Neural progenitor cell (in vitro differentiated cells): ENCODE data around the gene C18orf63. TPM values are rescaled to one million over a fixed set of nuclear protein-coding genes. Genes with fewer than 3 reads are reported as not detected.

ENCODE experiments used
- DNase-seq: peaks from one replicate; pipeline ENCODE4 v3.0.0-alpha.2; 2016; ENCODE audit warnings: low spot score
- H2AFZ ChIP-seq: fragments of 200-600 bp; sonication (generic); replicated peaks from 2 replicates; pipeline ENCODE4 v1.6.1; 2016; ENCODE audit warnings: antibody characterized with exemption
- H3F3A ChIP-seq: fragments of 200-600 bp; sonication (generic); 2 replicates; pipeline ENCODE4 v1.6.1; 2016; ENCODE audit warnings: antibody characterized with exemption, low read depth
- H3K27ac ChIP-seq: fragments of 200-600 bp; sonication (generic); 2 replicates; pipeline ENCODE4 v1.5.1; 2016; ENCODE audit warnings: mild to moderate bottlenecking
- H3K27me3 ChIP-seq: fragments of 200-600 bp; sonication (generic); 2 replicates; pipeline ENCODE4 v1.6.1; 2016; ENCODE audit warnings: mild to moderate bottlenecking, moderate library complexity
- H3K36me3 ChIP-seq: fragments of 200-600 bp; sonication (generic); 2 replicates; pipeline ENCODE4 v1.5.1; 2016
- H3K4me1 ChIP-seq: fragments of 200-600 bp; sonication (generic); 2 replicates; pipeline ENCODE4 v1.6.1; 2016; ENCODE audit warnings: mixed run types
- H3K4me2 ChIP-seq: fragments of 200-600 bp; sonication (generic); 2 replicates; pipeline ENCODE4 v1.6.1; 2016
- H3K4me3 ChIP-seq: fragments of 200-600 bp; sonication (generic); 2 replicates; pipeline ENCODE4 v1.5.1; 2016
- H3K79me2 ChIP-seq: fragments of 200-600 bp; sonication (generic); 2 replicates; pipeline ENCODE4 v1.6.1; 2016; ENCODE audit warnings: low read depth
- H3K9ac ChIP-seq: fragments of 200-600 bp; sonication (generic); 2 replicates; pipeline ENCODE4 v1.6.1; 2016
- H3K9me3 ChIP-seq: fragments of 200-600 bp; sonication (generic); 2 replicates; pipeline ENCODE4 v1.5.1; 2016; ENCODE audit warnings: low read depth
- H4K20me1 ChIP-seq: fragments of 200-600 bp; sonication (generic); 2 replicates; pipeline ENCODE4 v1.6.1; 2016; ENCODE audit warnings: low read depth
- H3K27ac Mint-ChIP-seq: 3 replicates; pipeline ENCODE4 v1.8.0; 2021; ENCODE audit warnings: mixed read lengths
- H3K27me3 Mint-ChIP-seq: 2 replicates; pipeline ENCODE4 v1.8.0; 2022; ENCODE audit warnings: low read depth, mild to moderate bottlenecking, inconsistent platforms, moderate library complexity, mixed read lengths; ENCODE audit not compliant: insufficient read depth
- H3K36me3 Mint-ChIP-seq: 3 replicates; pipeline ENCODE4 v1.8.0; 2021; ENCODE audit warnings: mixed read lengths
- H3K4me1 Mint-ChIP-seq: 3 replicates; pipeline ENCODE4 v1.8.0; 2021; ENCODE audit warnings: mixed read lengths
- H3K4me3 Mint-ChIP-seq: 3 replicates; pipeline ENCODE4 v1.8.0; 2021; ENCODE audit warnings: mild to moderate bottlenecking, moderate library complexity, mixed read lengths
- H3K9me3 Mint-ChIP-seq: 3 replicates; pipeline ENCODE4 v1.8.0; 2020; ENCODE audit warnings: mixed read lengths
- EZH2 ChIP-seq: fragments of 200-600 bp; sonication (generic); IDR thresholded peaks from 2 replicates; pipeline ENCODE4 v1.6.1; 2017; ENCODE audit warnings: antibody characterized with exemption, mild to moderate bottlenecking, moderate library complexity
- EZH2phosphoT487 ChIP-seq: fragments of 200-600 bp; sonication (generic); IDR thresholded peaks from 2 replicates; pipeline ENCODE4 v1.6.1; 2017; ENCODE audit warnings: antibody characterized with exemption
- total RNA-seq: library from RNA; depleted of rRNA; stranded (reverse); fragments of >200 nt; gene quantifications from 2 replicates; pipeline ENCODE4 v1.2.3, GENCODE V29; 2015; ENCODE audit warnings: low replicate concordance
- TF ChIP-seq, protein P1 (sequence below): fragments of 200-600 bp; sonication (generic); IDR thresholded peaks from 2 replicates; pipeline ENCODE4 v1.5.1; 2017; ENCODE audit warnings: antibody characterized with exemption, mild to moderate bottlenecking

The C18orf63 gene
- total RNA-seq, 1 donor from 2014 or later: not detected

DNA sequence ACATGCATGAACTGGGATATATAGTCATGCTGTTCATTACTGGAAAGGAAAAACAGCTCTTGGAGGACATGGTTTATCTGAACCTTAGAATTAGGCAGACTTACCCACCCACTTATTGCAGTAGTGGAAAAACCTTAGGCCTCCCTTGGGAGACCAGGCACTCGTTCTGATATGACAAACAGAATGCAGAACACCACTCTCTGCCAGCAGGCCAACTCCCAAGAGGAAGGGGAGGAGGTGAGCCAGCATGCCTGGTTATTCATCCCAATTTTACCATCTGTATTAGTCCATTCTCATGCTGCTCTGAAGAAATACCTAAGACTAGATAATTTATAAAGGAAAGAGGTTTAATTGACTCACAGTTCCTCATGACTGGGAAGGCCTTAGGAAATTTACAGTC lies 17.5 kb downstream of the C18orf63 start:
- Histone ChIP-seq H2AFZ (no peak overlapping the region), H3K9ac (no peak overlapping the region), H3K27ac (no peak overlapping the region), H3K27me3 (no peaks in the 10 kb centered on the region), H3K4me1 (peaks cover 4% of the 10 kb centered on the region), H3K9me3 (no peaks in the 10 kb centered on the region), H3K36me3 (no peaks in the 10 kb centered on the region), H3K4me3 (no peak overlapping the region), H4K20me1 (no peaks in the 10 kb centered on the region), H3K4me2 (no peak overlapping the region), H3F3A (no peaks in the 10 kb centered on the region), H3K79me2 (no peaks in the 10 kb centered on the region)
- DNase-seq: no peak
- no peaks in the 10 kb centered on the region for H3K27me3 Mint-ChIP-seq
- no peaks in the 10 kb centered on the region for H3K9me3 Mint-ChIP-seq
- H3K36me3 Mint-ChIP-seq: no peaks in the 10 kb centered on the region
- no peaks in the 10 kb centered on the region for H3K4me1 Mint-ChIP-seq
- no peak overlapping the region for H3K4me3 Mint-ChIP-seq
- no peak overlapping the region for H3K27ac Mint-ChIP-seq
- no peak for TF ChIP-seq EZH2phosphoT487
- TF ChIP-seq EZH2: no peak
- TF ChIP-seq, protein P1, sequence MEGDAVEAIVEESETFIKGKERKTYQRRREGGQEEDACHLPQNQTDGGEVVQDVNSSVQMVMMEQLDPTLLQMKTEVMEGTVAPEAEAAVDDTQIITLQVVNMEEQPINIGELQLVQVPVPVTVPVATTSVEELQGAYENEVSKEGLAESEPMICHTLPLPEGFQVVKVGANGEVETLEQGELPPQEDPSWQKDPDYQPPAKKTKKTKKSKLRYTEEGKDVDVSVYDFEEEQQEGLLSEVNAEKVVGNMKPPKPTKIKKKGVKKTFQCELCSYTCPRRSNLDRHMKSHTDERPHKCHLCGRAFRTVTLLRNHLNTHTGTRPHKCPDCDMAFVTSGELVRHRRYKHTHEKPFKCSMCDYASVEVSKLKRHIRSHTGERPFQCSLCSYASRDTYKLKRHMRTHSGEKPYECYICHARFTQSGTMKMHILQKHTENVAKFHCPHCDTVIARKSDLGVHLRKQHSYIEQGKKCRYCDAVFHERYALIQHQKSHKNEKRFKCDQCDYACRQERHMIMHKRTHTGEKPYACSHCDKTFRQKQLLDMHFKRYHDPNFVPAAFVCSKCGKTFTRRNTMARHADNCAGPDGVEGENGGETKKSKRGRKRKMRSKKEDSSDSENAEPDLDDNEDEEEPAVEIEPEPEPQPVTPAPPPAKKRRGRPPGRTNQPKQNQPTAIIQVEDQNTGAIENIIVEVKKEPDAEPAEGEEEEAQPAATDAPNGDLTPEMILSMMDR: no peak

DNA sequence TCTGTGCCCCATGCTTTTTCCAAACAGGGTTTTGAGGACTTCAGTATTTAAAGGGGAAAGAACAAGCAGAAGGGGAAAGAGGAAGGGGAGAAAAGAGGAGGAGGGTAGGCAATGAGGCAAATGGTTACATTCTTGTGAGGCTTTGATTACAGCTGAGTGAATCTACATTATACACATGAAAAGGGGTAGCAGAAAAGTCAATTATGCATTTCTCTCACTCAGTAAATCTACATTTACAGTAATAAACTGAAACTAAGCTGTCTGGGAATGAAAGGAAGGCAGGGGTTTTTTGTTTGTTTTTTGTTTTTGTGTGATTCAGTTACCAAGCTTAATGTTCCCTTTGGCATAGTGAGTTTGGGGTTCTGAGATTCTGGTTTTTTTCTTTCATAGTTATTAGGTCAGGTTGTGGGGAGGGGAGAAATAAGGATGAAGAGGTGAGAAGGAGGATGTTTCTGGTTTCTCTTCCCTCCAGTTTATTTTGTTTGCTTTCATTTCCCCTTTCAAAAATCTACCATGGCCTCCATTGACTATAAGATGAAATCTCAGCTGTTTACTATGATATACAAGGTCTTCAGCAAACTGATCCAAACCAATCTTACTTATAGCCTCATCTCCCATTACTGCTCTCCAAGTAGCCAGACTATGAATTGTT lies 18.7 kb downstream of the C18orf63 start:
- Histone ChIP-seq H2AFZ (peak overlapping the region; percentile 44), H3K36me3 (no peaks in the 10 kb centered on the region), H3K9me3 (no peaks in the 10 kb centered on the region), H3K9ac (no peak overlapping the region), H4K20me1 (no peaks in the 10 kb centered on the region), H3K27me3 (no peaks in the 10 kb centered on the region), H3K4me3 (no peak overlapping the region), H3F3A (no peaks in the 10 kb centered on the region), H3K79me2 (no peaks in the 10 kb centered on the region), H3K4me2 (no peak overlapping the region), H3K27ac (no peak overlapping the region), H3K4me1 (peaks cover 4% of the 10 kb centered on the region)
- no peaks in the 10 kb centered on the region for H3K36me3 Mint-ChIP-seq
- no peaks in the 10 kb centered on the region for H3K4me1 Mint-ChIP-seq
- no peak for DNase-seq
- TF ChIP-seq, protein P1: no peak
- TF ChIP-seq EZH2: no peak
- no peak for TF ChIP-seq EZH2phosphoT487
- no peak overlapping the region for H3K4me3 Mint-ChIP-seq
- no peaks in the 10 kb centered on the region for H3K9me3 Mint-ChIP-seq
- H3K27ac Mint-ChIP-seq: no peak overlapping the region
- no peaks in the 10 kb centered on the region for H3K27me3 Mint-ChIP-seq

DNA sequence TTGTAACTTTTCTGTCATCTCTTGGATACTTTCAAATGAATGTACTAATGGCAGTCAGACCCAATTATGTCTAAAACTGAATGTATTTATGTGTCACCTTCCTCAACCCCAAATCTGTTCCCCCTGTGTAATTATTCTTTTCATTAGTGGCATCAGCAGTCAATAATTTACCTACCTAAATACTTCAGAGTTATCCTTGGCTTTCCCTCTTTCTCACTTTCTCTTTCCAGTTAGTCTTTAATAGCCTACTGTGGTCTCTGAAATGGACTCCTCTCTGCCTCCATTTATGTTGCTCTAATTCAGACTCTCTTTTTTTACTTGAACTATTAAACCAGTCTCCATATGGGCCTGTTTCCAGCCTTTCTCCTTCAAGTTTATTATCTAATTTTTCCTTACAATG lies 21.0 kb downstream of the C18orf63 start:
- no peaks in the 10 kb centered on the region for H4K20me1 ChIP-seq
- no peaks in the 10 kb centered on the region for H3K36me3 Mint-ChIP-seq
- peaks cover 4% of the 10 kb centered on the region for H3K4me1 ChIP-seq
- H3K27me3 Mint-ChIP-seq: no peaks in the 10 kb centered on the region
- TF ChIP-seq EZH2 (no peak), EZH2phosphoT487 (no peak)
- TF ChIP-seq, protein P1: no peak
- no peak overlapping the region for H3K4me2 ChIP-seq
- H3K79me2 ChIP-seq: no peaks in the 10 kb centered on the region
- DNase-seq: no peak
- H3K4me3 ChIP-seq: no peak overlapping the region
- no peak overlapping the region for H3K27ac Mint-ChIP-seq
- no peaks in the 10 kb centered on the region for H3K9me3 Mint-ChIP-seq
- no peaks in the 10 kb centered on the region for H3K27me3 ChIP-seq
- H3K4me1 Mint-ChIP-seq: no peaks in the 10 kb centered on the region
- H3K9ac ChIP-seq: no peak overlapping the region
- H3K4me3 Mint-ChIP-seq: no peak overlapping the region
- no peaks in the 10 kb centered on the region for H3F3A ChIP-seq
- no peak overlapping the region for H2AFZ ChIP-seq
- peaks cover 3% of the 10 kb centered on the region for H3K9me3 ChIP-seq
- no peaks in the 10 kb centered on the region for H3K36me3 ChIP-seq
- no peak overlapping the region for H3K27ac ChIP-seq
